Fibroblast of skin of back (primary cell): ENCODE data around the gene NDUFB11. TPM values are rescaled to one million over a fixed set of nuclear protein-coding genes. Genes with fewer than 3 reads are reported as not detected.

Experiments
- DNase-seq: peaks from one replicate; pipeline ENCODE4 v3.0.0-alpha.2; 2013
- polyA plus RNA-seq, 2 experiments: library from polyadenylated mRNA; unstranded; fragments of 120-200 nt; gene quantifications; one replicate each; pipeline ENCODE4 v1.2.1, GENCODE V29; 2013; ENCODE audit not compliant: insufficient read length in 2 of 2

The NDUFB11 gene
- 94.5 TPM for polyA plus RNA-seq (2013, experiment 1 of 2; ENCODE audit: insufficient read length)
- polyA plus RNA-seq (2013, experiment 2 of 2; ENCODE audit: insufficient read length): 70.9 TPM

DNA sequence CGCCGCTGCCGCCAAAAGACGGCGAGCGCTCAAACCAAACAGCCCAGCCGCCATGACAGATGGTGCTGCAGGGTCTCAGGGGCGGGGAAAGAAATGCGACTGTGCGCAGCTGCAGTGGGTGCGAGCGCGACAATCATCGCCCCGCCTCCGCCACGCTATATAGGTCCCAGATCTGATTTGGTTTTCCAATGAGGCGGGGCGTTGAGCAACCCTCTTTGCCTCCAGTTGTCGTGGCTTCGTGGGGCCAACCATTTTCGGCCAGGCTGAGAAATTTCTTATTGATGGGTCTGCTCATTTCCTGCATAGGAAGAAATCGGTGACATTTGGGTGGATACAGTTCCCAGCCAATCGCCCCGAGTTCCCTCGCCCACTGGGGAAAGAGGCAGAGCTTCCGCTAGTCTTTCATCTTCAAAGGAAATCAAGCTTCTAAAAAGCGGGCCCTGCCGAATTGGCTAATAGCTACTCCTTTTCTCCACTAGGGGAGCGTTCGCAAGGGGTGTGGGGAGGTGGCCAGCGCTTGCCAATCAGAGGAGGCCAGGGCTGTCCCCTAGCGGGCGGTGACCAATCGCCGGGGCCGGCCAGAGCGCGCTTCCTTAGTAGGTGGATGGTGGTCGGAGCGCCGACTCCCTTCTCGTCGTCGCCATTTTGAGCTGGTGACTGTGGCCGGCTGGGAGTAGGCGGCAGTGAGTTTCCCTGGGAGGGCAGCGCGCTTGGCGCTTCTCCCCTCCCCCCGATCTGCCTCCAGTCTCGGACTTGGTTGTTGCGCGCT is at the start of gene NDUFB11, which contains the start of gene RBM10:
TSS of gene NDUFB11 (minus strand) at position 77 of the 769 bp plus-strand sequence. CDS start at position 54, 23 bp downstream.
TSS of gene RBM10 (plus strand) at position 596 of the 769 bp plus-strand sequence. CDS start 2,261 bp downstream, outside the sequence.
- peak; percentile 94 for DNase-seq

DNA sequence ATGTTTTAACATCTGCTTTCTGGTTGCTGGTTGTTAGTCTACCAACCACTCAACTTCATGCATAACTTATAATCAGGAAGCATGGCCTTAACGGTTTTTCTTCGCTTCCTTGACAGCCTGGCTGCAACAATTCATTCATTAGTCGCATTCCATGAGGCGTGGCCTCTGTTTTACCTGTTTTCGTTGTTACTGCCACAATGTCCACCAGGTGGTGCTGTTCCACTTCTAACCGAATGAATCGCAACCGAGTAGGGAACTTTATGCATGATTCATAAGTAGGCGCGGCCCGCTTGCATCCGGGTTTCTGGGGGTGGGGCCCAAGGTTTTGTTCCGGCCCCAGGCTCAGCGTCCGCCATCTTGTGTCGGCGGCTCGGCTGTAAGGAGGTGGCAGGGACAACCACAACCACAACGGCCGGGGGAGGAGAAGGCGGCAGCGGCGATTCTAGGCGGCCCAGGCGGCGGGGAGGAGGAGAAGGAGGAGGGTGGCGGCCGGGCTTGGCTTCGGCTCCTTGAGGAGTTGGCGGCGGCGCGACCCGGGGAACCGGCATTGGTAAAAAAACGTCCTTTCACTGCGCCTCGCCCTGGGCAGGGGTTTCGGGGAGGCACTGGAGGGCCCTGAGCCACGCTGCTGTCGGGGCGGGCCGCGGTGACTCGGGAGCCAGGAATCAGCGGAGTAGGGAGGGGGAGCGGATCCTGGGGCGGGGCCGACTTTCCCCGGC is 49.1 kb upstream of the NDUFB11 start, which contains the start of gene UBA1:
TSS of gene UBA1 (plus strand) at position 355 of the 719 bp plus-strand sequence. CDS start 4,974 bp downstream, outside the sequence.
- DNase-seq: peak; percentile 91

DNA sequence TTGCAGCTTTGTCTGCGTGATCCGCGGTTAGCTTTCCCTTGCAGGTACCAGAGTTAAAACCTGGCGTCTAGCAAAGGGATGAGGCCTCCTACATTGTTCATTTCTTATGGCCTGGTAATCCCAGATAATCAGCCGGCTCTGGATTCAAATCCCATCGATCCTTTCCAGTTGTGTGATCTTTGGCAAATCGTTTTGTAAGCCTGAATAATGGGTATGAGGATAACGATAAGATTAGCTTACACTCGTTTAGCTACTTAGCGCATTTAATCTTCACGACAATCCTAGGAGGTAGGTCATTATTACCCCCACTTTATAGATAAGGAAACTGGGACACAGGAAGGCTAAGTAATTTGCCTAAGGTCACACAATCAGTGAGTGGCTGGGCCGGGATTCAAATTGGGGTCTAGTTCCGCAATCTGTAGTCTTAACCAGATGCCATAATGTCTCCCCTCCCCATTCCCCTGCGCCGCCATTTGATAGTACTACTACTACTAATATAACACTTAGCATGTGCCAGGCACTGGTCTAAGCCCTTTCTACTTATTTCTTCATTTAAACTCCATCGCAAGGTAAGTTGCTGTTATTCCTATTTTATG is 47.4 kb upstream of the NDUFB11 start:
- no peak for DNase-seq

DNA sequence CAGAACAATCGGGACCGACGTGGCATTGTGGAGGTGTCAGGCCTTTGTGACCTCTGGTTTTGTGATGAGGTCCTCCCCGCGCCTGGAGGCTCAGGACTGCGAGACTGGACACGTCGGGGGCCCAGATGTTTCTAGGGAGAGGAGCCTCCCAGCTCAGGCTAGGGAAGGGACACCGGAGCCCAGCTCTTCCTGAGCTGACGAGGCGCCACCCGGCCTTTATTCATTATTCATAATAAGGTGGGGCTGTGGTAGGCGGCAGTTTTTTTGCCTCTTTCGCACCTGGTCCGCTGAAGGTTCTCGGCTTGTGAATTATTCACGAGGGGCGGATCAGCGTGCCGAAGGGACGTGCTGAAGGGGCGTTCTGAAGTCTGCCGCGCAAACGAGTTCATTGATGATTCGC is 46.8 kb upstream of the NDUFB11 start:
- no peak for DNase-seq

DNA sequence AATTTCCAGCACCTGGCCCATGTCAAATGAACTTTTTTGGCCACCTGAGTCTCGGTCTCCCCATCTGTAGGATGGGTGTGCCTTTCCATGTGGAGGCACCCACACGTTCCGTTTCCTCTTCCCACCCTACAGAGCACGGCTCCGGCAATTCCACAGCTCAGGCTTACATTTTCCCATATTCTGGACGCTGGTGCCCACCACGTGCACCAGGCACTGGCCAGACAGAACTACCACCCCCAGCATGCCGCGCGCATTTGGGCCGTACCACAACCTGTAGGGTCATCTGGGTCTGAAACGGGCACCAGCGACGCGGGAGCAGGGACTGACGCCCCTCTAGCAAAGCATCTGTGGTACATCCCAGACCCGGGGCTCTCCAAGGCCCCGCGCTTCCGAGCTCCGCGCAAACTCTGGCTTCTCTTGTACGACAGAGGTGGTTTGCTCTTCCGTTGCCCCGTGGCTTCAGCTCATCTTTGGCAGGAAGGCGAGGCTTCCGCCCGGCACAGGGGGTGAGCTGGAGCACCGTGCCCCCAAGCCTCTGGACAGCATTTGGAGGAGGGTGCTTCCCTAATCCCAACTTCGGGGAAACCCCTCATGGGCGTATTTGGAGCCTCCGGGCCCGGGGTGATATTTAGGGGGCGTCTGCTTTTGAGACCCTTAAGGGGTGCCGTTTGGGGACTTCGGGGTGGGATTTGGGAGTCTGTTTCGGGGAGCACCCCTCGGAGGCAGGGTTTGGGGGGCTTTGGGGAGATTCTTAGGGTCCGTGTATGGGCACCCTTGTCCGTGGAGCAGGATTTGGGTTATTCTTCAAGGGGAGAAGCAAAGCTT is 46.2 kb upstream of the NDUFB11 start:
- peak; percentile 93 for DNase-seq

DNA sequence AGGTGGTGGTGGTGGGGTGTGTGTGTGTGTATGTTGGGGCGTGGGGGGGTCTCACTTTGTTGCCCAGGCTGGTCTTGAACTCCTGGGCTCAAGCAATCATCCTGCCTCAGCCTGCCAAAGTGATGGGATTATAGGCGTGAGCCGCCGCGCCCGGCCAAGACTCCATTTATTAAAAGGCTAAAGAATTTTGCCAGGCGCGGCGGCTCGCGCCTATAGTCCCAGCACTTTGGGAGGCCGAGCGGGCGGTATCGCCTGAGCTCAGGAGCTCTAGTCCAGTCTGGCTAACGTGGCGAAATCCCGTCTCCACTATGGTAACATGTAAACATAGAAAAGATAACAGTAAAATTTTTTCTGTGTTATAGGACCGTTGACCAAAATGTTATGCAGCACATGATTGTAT is 45.4 kb upstream of the NDUFB11 start:
- DNase-seq: no peak

DNA sequence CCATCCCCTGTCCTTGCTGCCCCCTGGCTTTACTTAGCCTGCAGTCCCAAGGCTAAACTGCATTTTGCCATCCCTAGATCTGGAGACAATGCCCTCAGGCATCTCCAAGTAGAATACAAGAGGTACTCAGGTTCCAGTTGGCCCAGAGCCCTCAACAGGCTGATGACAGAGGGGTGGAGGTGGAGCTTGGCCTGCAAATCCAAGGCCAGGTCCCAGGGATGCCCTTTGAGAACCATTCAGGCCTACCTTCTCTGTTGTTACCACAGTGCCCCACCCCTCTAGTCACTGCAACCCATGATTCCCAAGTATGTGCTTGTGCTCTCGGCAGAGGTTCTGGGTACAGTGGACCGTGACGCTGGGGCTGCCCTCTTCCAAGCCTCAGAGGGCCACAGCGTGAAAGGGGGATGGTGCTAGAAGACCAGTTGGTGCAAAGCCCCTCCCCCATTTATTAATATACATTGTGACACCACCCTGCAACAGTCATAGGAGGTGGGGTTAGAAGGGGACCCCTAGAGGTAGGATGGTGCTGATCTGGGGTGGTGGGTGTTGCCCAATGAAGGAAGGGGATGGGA is 42.7 kb upstream of the NDUFB11 start:
- no peak for DNase-seq

DNA sequence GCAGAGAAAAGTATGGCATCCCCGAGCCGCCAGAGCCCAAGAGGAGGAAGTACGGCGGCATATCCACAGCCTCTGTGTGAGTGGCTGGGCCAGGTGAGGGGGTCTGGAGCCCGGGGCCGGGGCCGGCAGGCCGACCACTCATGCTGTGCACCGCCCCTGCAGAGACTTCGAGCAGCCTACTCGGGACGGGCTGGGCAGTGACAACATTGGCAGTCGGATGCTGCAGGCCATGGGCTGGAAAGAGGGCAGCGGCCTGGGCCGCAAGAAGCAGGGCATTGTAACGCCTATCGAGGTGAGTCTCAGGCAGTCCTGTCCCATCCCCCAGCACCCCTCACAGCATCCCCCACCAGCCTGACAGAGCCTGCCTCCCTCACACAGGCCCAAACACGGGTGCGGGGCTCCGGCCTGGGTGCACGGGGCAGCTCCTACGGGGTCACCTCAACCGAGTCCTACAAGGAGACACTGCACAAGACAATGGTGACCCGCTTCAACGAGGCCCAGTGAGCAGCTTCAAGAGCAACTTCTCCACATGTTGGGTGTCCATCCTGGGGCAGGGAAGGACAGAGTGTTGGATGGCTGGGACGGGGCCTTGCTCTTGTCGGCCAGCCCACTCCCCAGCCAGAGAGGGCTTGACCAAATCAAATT is 41.7 kb upstream of the NDUFB11 start:
- no peak for DNase-seq

DNA sequence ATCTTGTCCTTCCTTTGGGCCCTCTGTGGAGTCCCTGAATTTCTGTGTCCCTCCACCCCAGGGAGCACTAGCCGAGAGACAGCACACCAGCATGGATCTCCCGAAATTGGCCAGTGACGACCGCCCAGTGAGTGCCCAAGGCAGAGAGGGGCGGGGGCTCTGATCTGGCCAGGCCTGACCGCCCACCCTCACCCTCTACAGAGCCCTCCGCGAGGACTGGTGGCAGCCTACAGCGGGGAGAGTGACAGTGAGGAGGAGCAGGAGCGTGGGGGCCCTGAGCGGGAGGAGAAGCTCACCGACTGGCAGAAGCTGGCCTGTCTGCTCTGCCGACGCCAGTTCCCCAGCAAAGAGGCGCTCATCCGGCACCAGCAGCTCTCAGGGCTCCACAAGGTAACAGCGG is 40.7 kb upstream of the NDUFB11 start:
- no peak for DNase-seq

DNA sequence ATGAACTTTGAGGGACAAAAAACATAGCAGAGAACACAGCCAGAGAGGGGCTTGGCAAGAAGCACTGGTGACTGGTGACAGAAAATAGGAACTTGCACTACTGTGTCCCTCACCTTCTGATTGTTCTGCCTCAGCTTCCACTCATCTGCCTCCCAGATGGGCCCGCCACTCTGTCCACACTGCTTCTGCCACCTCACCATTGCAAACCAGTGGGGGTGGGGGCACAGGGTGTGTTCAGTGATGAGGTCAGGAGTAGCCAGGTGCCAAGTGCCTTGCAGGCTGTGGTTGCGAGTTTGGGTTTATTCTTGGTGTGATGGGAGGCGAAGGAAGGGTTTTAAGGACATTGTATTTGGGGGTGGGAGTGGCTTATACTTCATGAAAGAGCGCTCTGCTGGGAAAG is 40.0 kb upstream of the NDUFB11 start:
- DNase-seq: no peak

DNA sequence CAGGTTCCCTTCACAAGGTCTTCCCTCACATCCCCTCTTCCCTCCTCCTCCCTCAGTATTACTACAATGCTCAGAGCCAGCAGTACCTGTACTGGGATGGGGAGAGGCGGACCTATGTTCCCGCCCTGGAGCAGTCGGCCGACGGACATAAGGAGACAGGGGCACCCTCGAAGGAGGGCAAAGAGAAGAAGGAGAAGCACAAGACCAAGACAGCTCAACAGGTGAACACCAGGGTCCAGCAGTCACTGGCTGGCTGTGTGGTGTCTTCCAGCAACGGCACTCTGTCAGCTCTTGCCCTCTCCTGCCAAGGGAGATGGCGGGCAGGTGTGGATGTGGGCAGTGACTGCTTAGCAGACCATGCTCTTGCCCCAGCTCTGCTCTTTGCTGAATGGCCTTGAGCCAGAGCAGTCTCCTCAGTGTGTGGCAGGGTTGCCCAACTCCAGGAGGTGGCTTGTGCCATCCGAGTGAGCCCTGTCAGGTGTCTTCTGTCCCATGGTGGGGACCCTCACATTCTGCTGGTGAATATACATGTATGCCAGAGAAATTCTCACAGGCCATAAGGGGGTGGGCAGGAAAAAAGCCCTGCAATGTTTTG is 37.7 kb upstream of the NDUFB11 start:
- DNase-seq: no peak

DNA sequence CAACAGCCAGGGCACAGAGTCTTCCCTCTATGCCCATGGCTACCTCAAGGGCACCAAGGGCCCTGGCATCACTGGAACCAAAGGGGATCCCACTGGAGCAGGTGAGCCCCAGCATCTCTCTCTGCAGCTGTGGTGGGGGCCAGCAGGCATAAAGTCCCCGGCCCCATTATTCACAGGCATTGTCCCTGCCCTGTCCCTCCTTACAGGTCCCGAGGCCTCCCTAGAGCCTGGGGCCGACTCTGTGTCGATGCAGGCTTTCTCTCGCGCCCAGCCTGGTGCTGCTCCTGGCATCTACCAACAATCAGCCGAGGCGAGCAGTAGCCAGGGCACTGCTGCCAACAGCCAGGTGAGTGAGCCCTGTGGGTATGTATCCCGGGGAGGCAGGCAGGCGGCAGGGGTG is 36.8 kb upstream of the NDUFB11 start:
- DNase-seq: no peak

DNA sequence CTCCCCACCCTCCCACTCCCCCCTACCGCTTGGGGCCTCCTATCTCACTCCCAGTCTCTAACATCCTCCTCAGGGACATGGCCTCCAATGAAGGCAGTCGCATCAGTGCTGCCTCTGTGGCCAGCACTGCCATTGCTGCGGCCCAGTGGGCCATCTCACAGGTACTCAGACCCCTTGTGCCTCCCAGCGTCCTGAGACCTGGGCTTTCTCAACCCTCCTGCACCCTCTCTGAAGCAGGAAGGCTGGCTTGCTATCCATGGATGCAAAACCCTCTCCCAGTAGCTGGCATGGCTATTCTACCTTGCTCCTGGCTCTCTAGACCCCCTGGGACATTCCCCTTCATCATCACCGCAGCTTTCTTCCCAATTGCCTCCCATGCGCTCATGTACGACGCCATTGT is 35.8 kb upstream of the NDUFB11 start:
- no peak for DNase-seq

DNA sequence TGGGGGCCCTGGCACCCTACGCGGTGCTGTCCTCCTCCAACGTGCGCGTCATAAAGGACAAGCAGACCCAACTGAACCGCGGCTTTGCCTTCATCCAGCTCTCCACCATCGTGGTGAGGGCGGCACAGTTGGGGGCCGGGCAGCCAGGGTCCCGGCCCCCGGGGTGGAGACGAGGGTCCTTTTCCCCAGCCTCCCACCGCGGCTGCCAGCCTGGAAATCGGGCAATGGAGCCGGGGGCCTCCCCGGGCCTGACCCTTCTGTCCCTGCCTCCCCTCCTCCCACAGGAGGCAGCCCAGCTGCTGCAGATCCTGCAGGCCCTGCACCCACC is 35.4 kb upstream of the NDUFB11 start:
- no peak for DNase-seq

DNA sequence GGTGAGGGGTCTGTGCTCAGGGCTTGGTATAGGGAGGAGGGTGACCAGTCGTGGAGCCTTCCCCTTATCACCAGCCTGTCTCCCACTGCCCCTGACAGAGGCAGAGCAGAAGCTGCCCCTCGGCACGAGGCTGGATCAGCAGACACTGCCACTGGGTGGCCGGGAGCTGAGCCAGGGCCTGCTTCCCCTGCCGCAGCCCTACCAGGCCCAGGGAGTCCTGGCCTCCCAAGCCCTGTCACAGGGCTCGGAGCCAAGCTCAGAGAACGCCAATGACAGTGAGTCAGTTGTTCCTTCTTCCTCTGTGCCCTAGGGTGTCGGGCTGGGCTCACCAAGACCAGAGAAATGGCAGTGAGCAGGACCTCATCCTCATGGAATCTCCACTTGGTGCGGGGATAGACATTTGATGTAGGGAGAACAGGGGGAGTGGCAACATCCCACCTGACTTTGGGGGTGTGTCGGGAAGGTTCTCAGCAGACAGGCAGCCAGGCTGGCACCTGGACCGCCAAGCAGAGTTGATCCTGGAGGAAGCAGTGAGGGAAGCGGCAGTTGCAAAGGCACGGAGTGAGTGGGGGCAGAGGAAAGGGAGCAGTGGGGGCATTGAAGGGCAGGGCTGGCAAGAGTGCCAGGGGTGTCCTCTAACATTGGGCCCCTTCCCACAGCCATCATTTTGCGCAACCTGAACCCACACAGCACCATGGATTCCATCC is 34.9 kb upstream of the NDUFB11 start:
- DNase-seq: peak; percentile 53

DNA sequence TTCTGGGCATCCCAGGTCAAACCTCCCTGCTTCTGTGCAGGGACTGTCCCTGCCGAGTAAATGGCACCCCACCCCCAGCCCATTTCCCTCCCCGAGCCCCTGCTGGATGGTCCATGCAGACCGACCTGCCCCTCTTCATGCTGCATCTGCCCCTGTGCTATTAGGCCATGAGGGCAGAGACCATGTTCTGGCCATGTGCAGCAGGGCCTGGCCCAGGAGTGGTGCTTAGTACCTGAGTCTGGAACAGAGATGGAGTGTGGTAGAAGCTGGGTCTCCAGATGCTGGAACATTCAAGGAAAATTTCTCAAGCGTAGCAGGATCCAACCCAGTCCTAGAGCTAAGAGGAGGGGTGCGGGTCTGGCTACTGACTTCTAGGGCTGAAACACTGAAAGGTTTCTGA is 33.8 kb upstream of the NDUFB11 start:
- DNase-seq: no peak

DNA sequence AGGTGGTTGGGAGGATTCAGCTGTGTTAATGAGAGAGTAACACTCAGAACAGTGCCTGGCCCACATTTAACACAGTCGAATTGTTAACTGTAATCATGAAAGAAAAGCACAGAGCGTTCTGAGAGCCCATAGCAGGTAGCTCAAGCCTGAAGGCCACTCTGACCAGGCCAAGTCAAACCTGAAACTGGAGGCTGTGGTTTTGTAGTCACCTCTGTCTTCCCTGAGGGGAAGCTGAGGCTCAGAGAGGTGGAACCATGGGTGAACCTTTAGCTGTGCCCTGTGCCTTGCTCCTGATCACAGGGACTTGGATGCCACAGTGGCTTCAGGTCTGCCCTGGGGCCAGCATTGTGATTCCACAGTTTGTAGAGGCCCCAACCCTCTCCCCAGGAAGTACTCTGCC is 32.6 kb upstream of the NDUFB11 start:
- no peak for DNase-seq

DNA sequence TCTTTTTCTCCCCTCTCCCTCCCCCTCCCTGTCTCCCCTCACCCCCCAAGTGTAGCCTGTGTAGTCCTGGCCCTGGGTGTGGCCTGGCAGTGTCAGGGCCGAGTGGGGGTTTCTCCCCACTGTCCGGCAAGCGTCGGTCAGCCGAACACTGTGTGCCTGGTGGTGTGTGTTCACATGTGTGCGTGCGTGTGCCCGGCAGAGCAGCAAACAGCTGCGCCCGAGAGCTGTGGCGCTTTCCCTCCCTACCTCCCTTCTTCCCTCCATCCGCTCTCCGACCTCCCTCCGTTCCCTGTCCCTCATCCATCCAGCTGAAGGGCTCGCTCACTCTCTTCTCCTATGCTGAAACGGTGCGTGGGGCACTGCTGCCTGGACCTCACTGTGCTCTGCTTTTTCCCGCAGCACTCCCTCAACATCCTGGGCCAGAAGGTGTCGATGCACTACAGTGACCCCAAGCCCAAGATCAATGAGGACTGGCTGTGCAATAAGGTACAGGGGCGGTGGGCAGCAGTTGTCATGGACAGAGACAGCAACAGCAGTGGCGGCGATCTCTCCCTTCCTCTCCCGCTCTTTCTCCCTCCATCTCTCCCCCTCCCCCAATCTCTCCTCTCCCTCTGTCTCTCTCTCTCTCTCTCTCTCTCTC is 31.7 kb upstream of the NDUFB11 start:
- no peak for DNase-seq

DNA sequence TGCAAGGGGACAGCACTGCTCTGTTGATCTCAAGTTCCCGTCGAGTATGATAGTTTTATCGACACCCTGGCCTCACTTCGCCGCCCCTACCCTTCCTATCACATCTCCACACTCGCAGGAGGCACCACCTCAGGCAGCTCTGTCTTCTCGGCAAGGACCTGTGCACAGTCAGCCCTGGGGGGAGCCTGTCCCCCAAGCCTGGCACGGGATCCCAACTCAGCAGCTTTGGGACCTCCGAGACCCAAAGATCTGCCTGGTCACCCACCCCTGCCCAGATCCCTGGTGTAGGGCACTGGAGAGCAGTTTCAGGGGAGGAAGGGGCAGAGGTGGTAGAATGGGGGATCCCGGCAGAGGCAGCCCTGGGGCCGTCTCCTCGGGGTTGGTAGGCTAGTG is 31.1 kb upstream of the NDUFB11 start:
- no peak for DNase-seq
